Ovary (tissue), 9 donors: ENCODE results near the gene ARHGAP10. TPM values are rescaled to one million over a fixed set of nuclear protein-coding genes. Genes with fewer than 3 reads are reported as not detected.

Source experiments
- DNase-seq, 5 donors: peaks; one replicate each; pipeline ENCODE4 v3.0.0-alpha.2; 2019 to 2020
- H3K27ac ChIP-seq, 2 donors: fragments of 200-600 bp; one replicate each; pipeline versions ENCODE4 v1.5.1 to v1.8.0; 2019 to 2022
- H3K27me3 ChIP-seq: fragments of 200-600 bp; one replicate; pipeline ENCODE4 v1.8.0; 2022
- H3K36me3 ChIP-seq: fragments of 200-600 bp; sonication (generic); one replicate; pipeline ENCODE4 v1.5.1; 2019
- H3K4me1 ChIP-seq: one replicate; pipeline ENCODE4 v1.8.1; 2013; ENCODE audit warnings: mild to moderate bottlenecking, moderate library complexity; ENCODE audit not compliant: insufficient read depth
- H3K4me3 ChIP-seq: fragments of 200-600 bp; sonication (generic); one replicate; pipeline ENCODE4 v1.5.1; 2017
- H3K9me3 ChIP-seq, 2 donors: fragments of 200-600 bp in 1 of 2; sonication (generic) in 1 of 2; one replicate each; pipeline versions ENCODE4 v1.5.1 to v1.8.1; 2013 to 2019; ENCODE audit warnings: mild to moderate bottlenecking in 1 of 2, moderate library complexity in 1 of 2
- CTCF ChIP-seq, 3 donors: fragments of 450-650 bp in 2 of 3; fragments of 200-600 bp in 1 of 3; IDR thresholded peaks; one replicate each; pipeline versions ENCODE4 v1.5.1 to v1.8.0; 2016 to 2022; ENCODE audit warnings: antibody characterized with exemption in 3 of 3, mild to moderate bottlenecking in 1 of 3
- EP300 ChIP-seq: sonication (generic); formaldehyde crosslinking; IDR thresholded peaks from one replicate; pipeline ENCODE4 v1.6.1; 2017; ENCODE audit warnings: antibody characterized with exemption
- POLR2A ChIP-seq: fragments of 450-650 bp; IDR thresholded peaks from one replicate; pipeline ENCODE4 v1.6.1; 2017; ENCODE audit warnings: antibody characterized with exemption, mild to moderate bottlenecking, moderate library complexity
- WGBS, 3 donors: extraction: QIAGEN DNeasy Blood & Tissue Kit in 1 of 3; methylation state at CpG; one replicate each; pipeline versions ENCODE4 v1.1.5 to v1.1.7; 2013 to 2017; 5-methylcytosine and 5-hydroxymethylcytosine counted together
- intact Hi-C, 4 donors: fragments of 100-400 bp; cut with DNase I; formaldehyde crosslinking; loops; one replicate each; pipeline versions ENCODE4 v1.11.0 to v1.15.1; 2022 to 2023
- polyA plus RNA-seq, 2 donors: library from polyadenylated mRNA; stranded (reverse); fragments of 200-250 nt in 1 of 2; fragments of 350-450 nt in 1 of 2; fragmentation: Illumina TruSeq in 1 of 2; extraction: RNeasy Lipid Tissue Mini Kit (QIAGEN cat#74804) in 1 of 2; gene quantifications; one replicate each; pipeline ENCODE4 v1.2.3, GENCODE V29; 2013 to 2014
- total RNA-seq, 7 donors: library from RNA; depleted of rRNA in 2 of 7; stranded (reverse); fragments of >200 nt in 2 of 7; fragmentation: NEBNext Ultra II Directional in 3 of 7; extraction: Animal tissue kit (Norgen Biotek cat#: 25700) in 3 of 7; gene quantifications; one replicate each; pipeline versions ENCODE4 v1.1.0 to v1.2.4, GENCODE V29; 2016 to 2023
- donor health status: DM: no; HTN: no; CAD: no; lungs with moderate emphysema.
- donor health status: DM: no; HTN: no; CAD: no.
- donor health status: Bipolar disorder and iron deficiency.
- donor health status: DM: yes; HTN: yes; CAD: no.
- donor health status: DM: no; HTN: no; CAD: no.
- donor health status: DM: yes; HTN: yes; CAD: no.

ARHGAP10 gene
- total and polyA plus RNA-seq, 9 donors: 37.1 to 76.7 (median 63.8) TPM

- intact Hi-C loops: no loop called here
- 77 to 82% (median 82%) methylated on average over 7 of the region's 7 CpGs for WGBS, 3 donors
- Histone ChIP-seq H3K27me3 (no peaks in the 10 kb centered on the region), H3K27ac (no peak overlapping the region), H3K4me1 (peaks cover 10% of the 10 kb centered on the region), H3K9me3 (no peaks in the 10 kb centered on the region), H3K4me3 (no peak overlapping the region), H3K36me3 (no peaks in the 10 kb centered on the region)
- no peak for DNase-seq
- TF ChIP-seq POLR2A (no peak), CTCF (IDR thresholded peaks at IDR 0.05) (no peak)
Measured at GRCh38 chr4:147780137-147780777, 48.4 kb downstream of the ARHGAP10 start.

DNA sequence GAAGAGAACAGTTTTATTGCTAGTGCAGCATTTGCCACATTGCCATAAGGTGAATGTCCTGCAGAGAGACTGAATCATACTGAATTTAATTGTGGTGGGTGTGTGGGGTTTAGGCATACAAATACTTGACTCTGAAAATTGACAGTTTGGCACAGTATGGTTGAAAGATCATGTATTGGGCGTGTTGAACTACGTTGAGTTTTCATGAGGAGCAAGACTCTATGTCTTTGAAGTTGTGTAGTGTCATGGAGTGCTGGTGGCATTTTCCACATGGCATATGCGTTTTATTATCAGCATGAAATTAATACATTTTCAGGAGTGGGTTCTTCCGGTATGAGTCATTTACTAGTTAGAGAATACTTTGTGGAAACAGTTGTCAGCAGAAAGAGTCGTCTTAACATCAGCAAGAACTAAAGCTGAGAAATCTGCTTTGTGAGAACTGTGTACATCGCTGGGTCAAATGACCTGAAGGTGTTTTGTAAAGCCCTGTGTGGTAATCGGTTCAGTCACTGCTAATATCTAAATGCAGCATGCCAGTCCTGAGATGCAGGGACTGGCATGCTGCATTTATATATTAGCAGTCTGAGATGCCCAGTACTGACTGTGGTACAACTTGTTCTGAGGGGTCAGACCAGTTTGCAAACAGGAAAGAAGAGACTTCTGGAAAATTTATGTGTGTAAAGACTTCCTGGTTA lies 50.3 kb downstream of the ARHGAP10 start:
- H3K4me1 ChIP-seq: peaks cover 10% of the 10 kb centered on the region
- H3K9me3 ChIP-seq: no peaks in the 10 kb centered on the region
- H3K27me3 ChIP-seq: no peaks in the 10 kb centered on the region
- no peak for DNase-seq
- intact Hi-C loops: no loop called here
- H3K36me3 ChIP-seq: no peaks in the 10 kb centered on the region
- H3K4me3 ChIP-seq: no peak overlapping the region
- TF ChIP-seq CTCF (IDR thresholded peaks at IDR 0.05) (no peak), POLR2A (no peak), EP300 (no peak)
- 45 to 58% (median 46%) methylated on average over 7 of the region's 7 CpGs for WGBS, 3 donors
- no peak overlapping the region for H3K27ac ChIP-seq

- Histone ChIP-seq H3K9me3 (no peaks in the 10 kb centered on the region), H3K27ac (no peak overlapping the region), H3K4me3 (no peak overlapping the region), H3K27me3 (no peaks in the 10 kb centered on the region), H3K4me1 (peaks cover 15% of the 10 kb centered on the region), H3K36me3 (no peaks in the 10 kb centered on the region)
- TF ChIP-seq CTCF (IDR thresholded peaks at IDR 0.05) (no peak), EP300 (no peak), POLR2A (no peak)
- DNase-seq: no peak
- WGBS, 3 donors: 48 to 73% (median 55%) methylated on average over 2 of the region's 2 CpGs
- intact Hi-C loops: no loop called here
Measured at GRCh38 chr4:147785129-147785528, 53.2 kb downstream of the ARHGAP10 start.

DNA sequence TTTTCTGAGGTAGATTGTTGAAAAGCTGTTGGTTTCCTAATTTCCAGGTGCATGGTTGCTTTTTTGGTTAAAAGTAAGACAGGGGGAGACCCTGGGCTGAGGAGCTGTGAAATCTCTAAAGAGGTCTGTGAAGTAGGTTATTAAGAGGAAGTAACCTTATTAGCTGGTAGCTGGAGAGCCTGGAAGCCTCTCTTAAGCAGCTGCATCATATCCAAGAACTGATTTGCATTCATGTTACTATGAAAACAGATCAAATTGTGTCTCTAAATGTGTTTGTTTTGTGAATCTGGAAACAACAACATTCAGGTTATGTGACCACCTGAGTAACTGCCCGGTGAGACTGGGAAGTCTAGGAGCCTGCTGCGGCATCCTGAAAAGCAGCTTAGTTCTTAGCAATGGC lies 54.1 kb downstream of the ARHGAP10 start:
- DNase-seq: no peak
- peaks cover 15% of the 10 kb centered on the region for H3K4me1 ChIP-seq

More for the DNA sequence above, 54.1 kb downstream of the ARHGAP10 start:
- Histone ChIP-seq H3K36me3 (no peaks in the 10 kb centered on the region), H3K4me3 (no peak overlapping the region), H3K27me3 (no peaks in the 10 kb centered on the region), H3K9me3 (no peaks in the 10 kb centered on the region), H3K27ac (no peak overlapping the region)
- WGBS, 3 donors: 62 to 69% (median 63%) methylated on average over 2 of the region's 2 CpGs
- intact Hi-C loops: no loop called here
- TF ChIP-seq EP300 (no peak), POLR2A (no peak), CTCF (IDR thresholded peaks at IDR 0.05) (no peak)
